GM18508 (cell line): ENCODE data around the gene WNK2.

Source experiments
- ATAC-seq: cut with Tn5 transposase; IDR thresholded peaks from one replicate; pipeline ENCODE4 v1.9.1; 2021; ENCODE audit warnings: moderate number of reproducible peaks; ENCODE audit not compliant: insufficient read depth, unreplicated experiment

WNK2 gene

DNA sequence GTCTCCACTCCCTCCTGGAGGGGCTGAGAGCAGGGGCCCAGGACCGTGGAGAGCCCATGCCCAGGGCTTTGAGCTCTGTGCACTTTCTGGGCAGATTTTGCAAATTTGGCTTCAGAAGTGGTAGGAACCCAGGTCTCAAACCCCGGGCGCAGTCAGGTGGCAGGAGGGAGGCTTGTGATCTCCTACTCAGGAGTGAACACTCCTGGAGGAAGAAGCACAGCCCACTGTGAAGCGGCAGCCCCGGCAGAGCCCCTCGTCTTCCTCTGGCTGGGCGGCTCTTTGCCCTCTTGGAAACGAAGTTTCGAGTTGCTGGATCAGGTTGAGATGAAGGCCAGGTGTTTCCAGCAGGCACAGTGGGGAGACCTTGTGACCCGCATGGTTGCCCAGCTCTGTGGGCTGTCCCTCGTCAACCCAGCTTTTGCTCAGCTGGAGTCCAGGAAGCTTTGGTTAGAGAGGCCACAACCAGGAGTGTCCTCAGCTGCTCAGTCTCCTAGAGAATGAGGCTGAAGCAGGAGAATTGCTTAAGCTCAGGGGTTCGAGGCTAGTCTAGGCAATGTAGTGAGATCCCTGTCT is 48.5 kb downstream of the WNK2 start:
- no peak for ATAC-seq

DNA sequence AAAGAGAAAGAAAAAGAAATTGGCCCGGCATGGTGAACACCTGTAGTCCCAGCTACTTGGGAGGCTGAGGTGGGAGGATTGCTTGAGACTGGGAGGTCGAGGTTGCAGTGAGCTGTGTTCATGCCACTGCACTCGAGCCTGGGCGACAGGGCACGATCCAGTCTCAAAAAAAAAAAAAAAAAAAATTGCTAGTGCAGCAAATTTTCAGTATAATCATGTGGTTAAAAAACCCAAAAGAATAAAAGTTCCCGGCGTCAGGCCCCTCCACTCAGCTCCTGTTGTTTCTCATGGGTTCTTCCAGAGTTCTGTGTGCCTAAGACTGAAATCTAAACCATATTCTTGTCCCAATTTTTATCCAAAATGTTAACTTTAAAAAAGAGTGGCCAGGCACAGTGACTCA is 49.1 kb downstream of the WNK2 start:
- no peak for ATAC-seq

GRCh38 chr9:93234600-93234999 is 50.7 kb downstream of the WNK2 start:
- ATAC-seq = no peak

GRCh38 chr9:93235300-93235960 is 51.5 kb downstream of the WNK2 start:
- ATAC-seq = no peak

GRCh38 chr9:93236541-93237206 is 52.7 kb downstream of the WNK2 start:
- no peak for ATAC-seq

- ATAC-seq = no peak
These were observed 53.6 kb downstream of the WNK2 start for GRCh38 chr9:93237540-93237939.

- no peak for ATAC-seq
These were observed 55.3 kb downstream of the WNK2 start for GRCh38 chr9:93238953-93239925.

GRCh38 chr9:93240891-93241334 is 57.0 kb downstream of the WNK2 start:
- ATAC-seq = no peak

GRCh38 chr9:93243112-93243511 is 59.2 kb downstream of the WNK2 start:
- ATAC-seq = no peak

DNA sequence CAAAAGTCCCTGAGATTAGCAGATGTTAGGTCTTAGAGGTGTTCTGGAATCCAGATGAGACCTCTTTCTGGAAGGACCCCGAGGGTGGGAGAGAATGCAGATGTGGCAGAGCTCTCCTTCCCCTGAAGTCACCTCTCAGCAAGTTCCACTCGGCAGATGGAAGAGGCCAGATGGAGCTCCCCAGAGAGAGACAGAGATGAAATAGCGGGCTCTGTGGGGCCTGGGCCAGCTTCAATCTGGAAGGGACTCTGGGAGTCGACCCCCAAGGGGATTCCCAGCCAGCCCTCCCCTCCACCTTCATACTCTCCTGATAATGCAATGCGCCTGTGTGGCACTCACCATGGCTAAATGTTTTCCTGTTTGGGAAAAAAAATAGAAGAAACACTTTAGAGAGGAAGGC is 60.2 kb downstream of the WNK2 start:
- ATAC-seq = no peak

DNA sequence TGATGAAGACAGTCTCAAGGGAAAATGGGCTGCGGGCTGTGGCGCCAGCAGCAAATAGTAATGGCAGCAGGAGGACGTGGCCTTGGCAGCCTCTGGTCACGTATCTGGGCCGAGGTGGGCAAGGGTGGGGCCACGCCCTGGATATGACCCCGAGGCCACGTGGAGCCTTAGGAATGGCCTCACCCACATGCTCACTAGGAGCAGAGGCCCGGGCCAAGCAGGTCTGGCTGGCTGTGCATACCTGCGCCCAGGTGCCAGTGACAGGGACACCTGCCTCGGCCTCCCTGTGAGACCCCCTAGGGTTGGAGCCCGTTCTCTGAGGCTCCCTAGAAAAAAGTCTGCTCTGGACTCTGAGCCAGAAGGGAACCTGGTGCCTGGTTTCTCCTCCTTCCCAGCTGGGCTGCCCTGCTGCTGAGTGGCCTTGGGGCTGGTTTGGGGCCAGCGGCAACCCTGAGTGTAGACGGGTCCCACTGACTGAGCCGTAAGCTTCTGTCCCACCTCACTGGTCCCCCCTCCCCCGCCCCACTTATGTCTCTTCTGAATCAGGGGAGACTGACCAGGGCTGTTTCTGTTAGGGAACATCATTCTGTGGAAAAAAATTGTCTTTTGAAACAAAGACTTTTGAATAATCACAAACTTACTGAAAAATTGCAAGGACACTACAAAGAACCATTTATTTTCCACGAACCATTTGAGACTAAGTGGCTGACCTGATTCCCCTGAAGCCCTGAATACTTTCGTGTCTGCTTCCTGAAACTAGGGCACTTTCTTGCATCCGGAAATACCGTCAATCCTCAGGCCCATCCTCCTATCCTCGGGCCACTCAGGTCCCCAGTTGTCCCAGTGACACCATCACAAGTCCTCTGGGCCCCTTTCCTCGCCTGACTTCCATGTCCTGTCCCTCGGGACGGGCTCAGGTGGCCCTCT is 60.8 kb downstream of the WNK2 start:
- ATAC-seq = no peak

GRCh38 chr9:93245437-93245970 is 61.6 kb downstream of the WNK2 start:
- no peak for ATAC-seq

DNA sequence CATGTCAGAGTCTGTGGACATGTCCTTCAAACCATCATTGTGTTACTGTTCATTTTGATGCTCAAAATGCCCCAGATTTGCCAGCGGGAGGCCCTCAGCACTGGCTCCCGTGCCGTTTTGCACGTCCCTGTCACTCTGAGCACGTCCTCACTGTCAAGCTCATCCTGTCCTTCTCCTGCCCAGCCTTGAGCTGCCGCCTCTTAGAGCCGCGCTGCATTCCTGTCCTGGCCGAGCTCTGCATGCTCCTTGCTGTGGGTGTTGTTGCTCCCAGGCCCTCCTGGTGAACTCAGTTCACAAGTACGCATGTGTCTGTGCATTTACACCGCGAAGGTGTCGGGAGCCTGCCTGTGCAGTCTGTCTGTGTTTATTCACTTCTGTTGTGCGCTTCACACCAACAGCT is 62.2 kb downstream of the WNK2 start:
- ATAC-seq = no peak

GRCh38 chr9:93246526-93246925 is 62.6 kb downstream of the WNK2 start:
- no peak for ATAC-seq

DNA sequence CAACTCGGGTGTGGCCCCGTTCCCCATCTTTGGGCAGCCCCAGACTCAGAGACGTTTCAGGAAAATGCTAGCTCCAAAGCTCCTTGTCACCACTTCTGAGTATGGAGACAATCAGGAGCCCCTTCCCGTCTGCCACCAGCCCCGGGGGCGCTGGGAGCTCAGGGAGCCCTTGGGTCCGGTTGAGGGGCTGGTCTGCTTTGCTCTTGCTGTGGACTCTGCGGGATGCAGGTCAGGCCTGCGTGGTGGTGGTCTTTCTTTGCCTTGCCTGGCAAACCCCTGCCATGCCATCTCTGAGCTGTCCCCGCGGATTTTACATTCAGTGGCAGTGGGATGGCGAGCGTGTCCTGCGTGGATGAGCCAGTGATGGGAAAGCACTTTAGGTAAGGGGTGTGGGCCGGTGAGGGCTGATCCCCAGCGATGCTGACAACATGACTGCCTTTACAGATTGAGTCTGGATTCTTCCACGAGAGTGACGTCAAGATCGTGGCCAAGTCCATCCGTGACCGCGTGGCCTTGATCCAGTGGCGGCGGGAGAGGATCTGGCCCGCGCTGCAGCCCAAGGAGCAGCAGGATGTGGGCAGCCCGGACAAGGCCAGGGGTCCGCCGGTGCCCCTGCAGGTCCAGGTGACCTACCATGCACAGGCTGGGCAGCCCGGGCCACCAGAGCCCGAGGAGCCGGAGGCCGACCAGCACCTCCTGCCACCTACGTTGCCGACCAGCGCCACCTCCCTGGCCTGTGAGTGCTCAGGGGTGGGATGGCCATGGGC is 63.3 kb downstream of the WNK2 start:
- no peak for ATAC-seq

- ATAC-seq = no peak
These were observed 64.0 kb downstream of the WNK2 start for GRCh38 chr9:93247892-93248291.

GRCh38 chr9:93248386-93249040 is 64.6 kb downstream of the WNK2 start:
- no peak for ATAC-seq

GRCh38 chr9:93250185-93250584 is 66.2 kb downstream of the WNK2 start:
- no peak for ATAC-seq
